GM12874 (cell line): ENCODE measurements around the gene CAMK2B.

Experiments
- CTCF ChIP-seq: IDR thresholded peaks from 2 replicates; pipeline ENCODE4 v1.5.1; 2011; ENCODE audit warnings: low read depth, mild to moderate bottlenecking, control low read depth, low read length, moderate library complexity; ENCODE audit not compliant: insufficient read depth

Gene CAMK2B

DNA sequence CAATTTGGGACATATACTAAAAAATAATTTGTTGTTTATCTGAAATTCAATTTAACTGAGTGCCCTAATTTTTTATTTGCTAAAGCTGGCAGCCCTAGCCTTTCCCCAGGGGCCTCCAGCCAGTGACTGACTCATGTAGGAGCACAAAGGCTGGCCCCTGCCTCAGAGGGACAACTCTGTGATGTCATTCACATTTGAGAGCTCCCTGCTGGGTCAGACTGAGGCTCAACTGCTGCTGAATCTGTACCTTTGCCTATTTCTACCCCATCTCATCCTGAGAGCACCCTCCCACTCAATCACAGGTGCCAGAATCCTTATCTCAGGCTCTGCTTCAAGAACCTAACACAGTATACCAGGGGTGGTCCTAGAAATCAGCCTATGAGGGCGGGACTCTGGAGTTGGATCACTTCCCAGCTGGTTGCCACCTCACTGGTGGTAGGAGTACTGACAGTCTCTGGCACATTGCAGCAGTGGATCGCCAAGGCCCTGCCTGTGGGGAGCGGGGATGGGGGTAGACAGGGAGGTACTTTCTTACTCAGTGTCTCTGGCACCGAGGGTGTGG is 147.7 kb downstream of the CAMK2B start:
- TF ChIP-seq CTCF: no peak

- TF ChIP-seq CTCF: no peak
These were observed 148.9 kb downstream of the CAMK2B start for GRCh38 chr7:44176486-44176885.

DNA sequence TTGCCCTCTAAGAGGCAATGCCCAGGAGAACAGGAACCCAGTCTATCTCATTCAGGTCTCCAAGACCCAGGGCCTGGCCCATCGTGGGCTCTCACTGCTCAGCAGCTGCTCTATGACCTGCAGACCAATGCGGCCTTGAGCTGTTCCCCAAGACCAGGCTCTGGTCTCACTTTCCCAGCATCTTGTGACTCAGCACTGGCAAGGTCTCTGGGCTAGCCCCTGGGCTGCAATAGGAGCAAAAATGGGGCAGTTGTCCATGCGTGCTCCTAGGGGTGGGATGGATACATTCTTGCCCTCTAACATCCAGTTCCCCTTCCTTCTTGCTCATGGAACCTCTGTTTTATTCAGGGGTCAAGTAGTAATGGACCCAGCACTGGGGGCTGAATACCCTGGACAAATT is 149.7 kb downstream of the CAMK2B start:
- no peak for TF ChIP-seq CTCF

DNA sequence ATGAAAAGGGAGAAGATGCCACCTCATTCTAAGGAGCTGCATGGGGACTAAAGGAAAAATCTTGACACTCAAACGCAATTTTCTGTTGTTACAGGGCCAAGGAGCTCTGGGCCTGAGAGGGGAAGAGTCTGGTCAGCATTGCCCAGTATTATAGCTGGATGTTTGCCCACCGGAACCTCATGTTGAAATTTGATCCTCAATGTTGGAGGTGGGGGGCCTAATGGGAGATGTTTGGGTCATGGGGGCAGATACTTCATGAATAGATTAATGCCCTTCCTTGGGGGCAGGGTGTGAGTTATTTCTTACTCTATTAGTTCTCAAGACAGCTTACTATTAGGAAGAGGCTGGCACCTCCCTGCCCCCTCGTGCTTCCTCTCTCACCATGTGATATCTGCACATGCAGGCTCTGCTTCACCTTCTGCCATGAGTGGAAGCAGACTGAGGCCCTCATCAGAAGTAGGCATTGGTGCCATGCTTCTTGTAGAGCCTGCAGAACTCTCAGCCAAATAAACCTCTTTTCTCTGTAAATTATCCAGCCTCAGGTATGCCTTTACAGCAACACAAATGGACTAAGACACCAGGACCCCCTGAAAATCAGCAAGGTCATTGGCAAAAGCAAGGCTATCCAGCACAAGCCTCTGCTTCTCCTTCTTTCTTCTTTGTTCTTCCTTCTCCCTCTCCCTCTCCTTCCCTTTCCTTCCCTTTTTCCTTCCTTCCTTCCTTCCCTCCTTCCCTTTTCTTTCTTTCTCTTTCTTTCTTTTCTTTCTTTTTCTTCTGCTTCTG is 151.3 kb downstream of the CAMK2B start:
- no peak for TF ChIP-seq CTCF

DNA sequence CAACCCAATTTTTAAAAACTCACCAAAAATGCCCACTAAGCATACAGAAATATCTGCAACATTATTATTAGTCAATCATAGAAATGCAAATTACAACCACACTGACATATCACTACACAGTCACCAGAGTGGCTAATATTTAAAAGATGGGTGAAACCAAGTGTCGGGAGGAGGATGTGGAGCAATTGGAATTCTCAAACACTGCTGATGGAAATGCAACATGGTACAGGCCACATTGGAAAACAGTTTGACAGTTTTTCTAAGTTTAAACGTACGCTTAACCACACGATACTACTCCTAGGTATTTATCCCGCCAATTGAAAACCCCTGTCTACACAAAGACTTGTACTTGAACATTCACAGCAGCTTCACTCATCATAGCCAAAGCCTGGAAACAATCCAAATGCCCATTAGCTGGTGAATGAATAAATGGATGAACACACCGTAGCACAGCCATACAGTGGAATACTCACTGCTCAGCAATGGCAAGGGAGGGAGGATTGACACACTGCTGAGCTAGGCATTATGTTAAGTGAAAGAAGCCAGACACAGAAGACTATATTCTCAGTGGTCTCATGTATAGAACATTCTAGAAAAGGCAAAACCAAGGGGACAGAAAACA is 152.5 kb downstream of the CAMK2B start:
- TF ChIP-seq CTCF: no peak

GRCh38 chr7:44172352-44172751 is 153.0 kb downstream of the CAMK2B start:
- no peak for TF ChIP-seq CTCF

DNA sequence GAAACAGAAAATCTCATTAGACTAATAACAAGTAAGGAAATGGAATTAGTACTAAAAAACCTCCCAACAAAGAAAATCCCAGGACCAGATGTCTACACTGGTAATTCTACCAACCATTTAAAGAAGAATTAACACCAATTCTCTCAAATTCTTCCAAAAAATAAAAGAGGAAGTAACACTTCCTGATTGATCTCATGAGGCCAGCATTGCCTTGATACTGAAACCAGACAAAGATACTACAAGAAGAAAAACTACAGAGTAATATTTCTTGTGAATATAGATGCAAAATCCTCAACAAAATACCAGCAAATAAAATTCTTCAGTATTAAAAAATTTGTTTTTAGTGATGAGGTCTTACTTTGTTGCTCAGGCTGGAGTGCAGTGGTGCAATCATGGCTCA is 157.5 kb downstream of the CAMK2B start:
- TF ChIP-seq CTCF: no peak
